SK-N-SH (cell line): Measurements from ENCODE around the gene ALDH1L1.

Experiments
- EP300 ChIP-seq, 2 experiments: IDR thresholded peaks; 2 replicates each; pipeline versions ENCODE4 v1.4.0 to v1.6.1; 2012; ENCODE audit warnings: borderline replicate concordance in 1 of 2, low read depth in 1 of 2, low read length in 1 of 2
- IRF3 ChIP-seq: fragments of 150-350 bp; IDR thresholded peaks from 2 replicates; pipeline ENCODE4 v1.6.1; 2016; ENCODE audit warnings: mild to moderate bottlenecking, low read depth, low read length
- MXI1 ChIP-seq: IDR thresholded peaks from 2 replicates; pipeline ENCODE4 v1.6.1; 2012; ENCODE audit warnings: mild to moderate bottlenecking, low read depth, low read length, improper control_type of control experiment
- POLR2AphosphoS5 ChIP-seq: IDR thresholded peaks from 2 replicates; pipeline ENCODE4 v1.6.1; 2012; ENCODE audit warnings: low read depth, low read length
- RAD21 ChIP-seq: IDR thresholded peaks from 2 replicates; pipeline ENCODE4 v1.6.1; 2012; ENCODE audit warnings: mild to moderate bottlenecking, low read length
- RFX5 ChIP-seq: IDR thresholded peaks from 2 replicates; pipeline ENCODE4 v1.6.1; 2012; ENCODE audit warnings: mild to moderate bottlenecking, improper control_type of control experiment, low read length
- SIN3A ChIP-seq: IDR thresholded peaks from 2 replicates; pipeline ENCODE4 v1.6.1; 2012; ENCODE audit warnings: low read depth, mild to moderate bottlenecking, low read length, moderate library complexity, borderline replicate concordance
- TAF1 ChIP-seq: IDR thresholded peaks from 2 replicates; pipeline ENCODE4 v1.6.1; 2012; ENCODE audit warnings: low read depth, mild to moderate bottlenecking, low read length, moderate library complexity, borderline replicate concordance
- USF1 ChIP-seq: IDR thresholded peaks from 2 replicates; pipeline ENCODE4 v1.4.0; 2012; ENCODE audit warnings: low read depth, borderline replicate concordance
- YY1 ChIP-seq: IDR thresholded peaks from 2 replicates; pipeline ENCODE4 v1.4.0; 2012; ENCODE audit warnings: low read depth, mild to moderate bottlenecking
- TF ChIP-seq, protein P1 (sequence below): fragments of 200-600 bp; sonication (generic); IDR thresholded peaks from 2 replicates; pipeline ENCODE4 v1.6.1; 2017; ENCODE audit warnings: antibody characterized with exemption, mild to moderate bottlenecking, moderate library complexity
- TF ChIP-seq, protein P2 (sequence below): IDR thresholded peaks from 2 replicates; pipeline ENCODE4 v1.4.0; 2012; ENCODE audit warnings: low read depth
- TF ChIP-seq, protein P3 (sequence below): fragments of 150-350 bp; IDR thresholded peaks from 2 replicates; pipeline ENCODE4 v1.6.1; 2017; ENCODE audit warnings: antibody characterized with exemption, low read length, low read depth, borderline replicate concordance

DNA sequence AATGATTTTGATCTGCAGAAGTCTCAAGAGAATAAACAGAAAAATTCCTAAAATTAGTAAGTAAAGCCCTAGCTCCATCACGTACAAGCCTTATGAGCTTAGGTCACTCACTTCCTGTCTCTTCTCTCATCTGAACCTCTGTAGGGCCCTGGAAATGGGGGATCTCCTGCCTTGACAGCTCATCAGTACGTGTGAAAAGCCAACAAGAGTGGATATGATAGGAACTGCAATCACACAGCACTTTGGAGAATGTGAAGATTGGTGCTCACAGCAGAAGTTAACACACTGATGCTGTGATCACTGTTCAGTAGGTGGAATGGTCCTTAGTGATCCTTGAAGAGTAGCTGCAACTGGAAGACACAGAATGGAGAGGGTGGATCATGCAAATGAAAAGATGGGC, 27.8 kb upstream of the ALDH1L1 start:
- TF ChIP-seq, protein P1, sequence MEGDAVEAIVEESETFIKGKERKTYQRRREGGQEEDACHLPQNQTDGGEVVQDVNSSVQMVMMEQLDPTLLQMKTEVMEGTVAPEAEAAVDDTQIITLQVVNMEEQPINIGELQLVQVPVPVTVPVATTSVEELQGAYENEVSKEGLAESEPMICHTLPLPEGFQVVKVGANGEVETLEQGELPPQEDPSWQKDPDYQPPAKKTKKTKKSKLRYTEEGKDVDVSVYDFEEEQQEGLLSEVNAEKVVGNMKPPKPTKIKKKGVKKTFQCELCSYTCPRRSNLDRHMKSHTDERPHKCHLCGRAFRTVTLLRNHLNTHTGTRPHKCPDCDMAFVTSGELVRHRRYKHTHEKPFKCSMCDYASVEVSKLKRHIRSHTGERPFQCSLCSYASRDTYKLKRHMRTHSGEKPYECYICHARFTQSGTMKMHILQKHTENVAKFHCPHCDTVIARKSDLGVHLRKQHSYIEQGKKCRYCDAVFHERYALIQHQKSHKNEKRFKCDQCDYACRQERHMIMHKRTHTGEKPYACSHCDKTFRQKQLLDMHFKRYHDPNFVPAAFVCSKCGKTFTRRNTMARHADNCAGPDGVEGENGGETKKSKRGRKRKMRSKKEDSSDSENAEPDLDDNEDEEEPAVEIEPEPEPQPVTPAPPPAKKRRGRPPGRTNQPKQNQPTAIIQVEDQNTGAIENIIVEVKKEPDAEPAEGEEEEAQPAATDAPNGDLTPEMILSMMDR: no peak
- TF ChIP-seq TAF1 (no peak), RAD21 (no peak), IRF3 (no peak), POLR2AphosphoS5 (no peak), MXI1 (no peak), EP300 (IDR thresholded peaks at IDR 0.05; ENCODE audit: borderline replicate concordance in 1 of 2, low read depth in 1 of 2, low read length in 1 of 2) (no peak), USF1 (no peak), YY1 (no peak), SIN3A (no peak), RFX5 (no peak)
- TF ChIP-seq, protein P2, sequence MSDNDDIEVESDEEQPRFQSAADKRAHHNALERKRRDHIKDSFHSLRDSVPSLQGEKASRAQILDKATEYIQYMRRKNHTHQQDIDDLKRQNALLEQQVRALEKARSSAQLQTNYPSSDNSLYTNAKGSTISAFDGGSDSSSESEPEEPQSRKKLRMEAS: no peak
- TF ChIP-seq, protein P3, sequence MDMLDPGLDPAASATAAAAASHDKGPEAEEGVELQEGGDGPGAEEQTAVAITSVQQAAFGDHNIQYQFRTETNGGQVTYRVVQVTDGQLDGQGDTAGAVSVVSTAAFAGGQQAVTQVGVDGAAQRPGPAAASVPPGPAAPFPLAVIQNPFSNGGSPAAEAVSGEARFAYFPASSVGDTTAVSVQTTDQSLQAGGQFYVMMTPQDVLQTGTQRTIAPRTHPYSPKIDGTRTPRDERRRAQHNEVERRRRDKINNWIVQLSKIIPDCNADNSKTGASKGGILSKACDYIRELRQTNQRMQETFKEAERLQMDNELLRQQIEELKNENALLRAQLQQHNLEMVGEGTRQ: no peak
